Heart left ventricle (tissue), 13 donors: Measurements from ENCODE around the gene C1QA.

Experiments
- POLR2A ChIP-seq, 2 donors: fragments of 450-650 bp; IDR thresholded peaks; one replicate each; pipeline ENCODE4 v1.6.1; 2017; ENCODE audit warnings: antibody characterized with exemption in 2 of 2, mild to moderate bottlenecking in 2 of 2, moderate library complexity in 2 of 2
- TF ChIP-seq, protein P1 (sequence below), 12 donors: fragments of 200-600 bp; sonication (generic) in 4 of 12; IDR thresholded peaks; one replicate each; pipeline versions ENCODE4 v1.5.0 to v1.8.0; 2018 to 2022; ENCODE audit warnings: antibody characterized with exemption in 12 of 12, mild to moderate bottlenecking in 5 of 12
- donor health status: ischemic (EF 13 %, LVEDD 7.1; RV severe dilation, severe dysfunction).
- donor health status: DM: no; HTN: yes; CAD: no.
- donor health status: DM: no; HTN: no; CAD: no.
- donor health status: ischemic (EF 25% LVEDD 6.9; RV normal size, moderate dysfunction).
- donor health status: ischemic (EF 25% LVEDD 5.7; RV mildly dilated, moderate dysfunction).
- donor health status: ischemic (EF 35%, LVEDD 5.7; RV mildly dilated, moderate dysfunction).
- donor health status: nonischemic (EF 11% LVEDD 7.7; RV severe dilation, severe dysfunction).
- donor health status: DM: yes; HTN: yes; CAD: no.
- donor health status: PGD.
- donor health status: ischemic (EF 29% LVEDD 5.4; RV normal size, mild dysfunction).
- donor health status: nonischemic (EF 23%, LVEDD 6.1; RV moderate dilation, normal function).

DNA sequence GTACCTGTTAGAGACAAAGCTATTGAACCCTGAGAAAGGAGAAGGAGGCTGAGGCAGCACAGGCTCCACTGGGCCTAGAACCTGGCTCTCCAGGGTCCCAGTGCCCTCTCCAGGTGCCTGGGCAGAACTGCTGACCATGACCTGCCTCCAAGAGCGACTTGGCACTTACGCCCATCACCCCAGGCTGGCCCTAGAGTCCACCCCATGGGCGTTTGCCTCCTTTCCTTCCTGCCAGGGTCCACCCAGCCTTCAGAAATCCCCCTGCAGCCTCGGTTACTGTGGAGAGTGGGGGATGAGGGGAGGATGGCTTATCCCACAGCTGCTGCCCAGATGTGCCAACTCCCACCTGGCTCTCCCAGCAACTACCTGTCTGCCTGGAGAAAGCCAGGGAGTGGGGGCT lies 14.7 kb upstream of the C1QA start:
- TF ChIP-seq, protein P1, sequence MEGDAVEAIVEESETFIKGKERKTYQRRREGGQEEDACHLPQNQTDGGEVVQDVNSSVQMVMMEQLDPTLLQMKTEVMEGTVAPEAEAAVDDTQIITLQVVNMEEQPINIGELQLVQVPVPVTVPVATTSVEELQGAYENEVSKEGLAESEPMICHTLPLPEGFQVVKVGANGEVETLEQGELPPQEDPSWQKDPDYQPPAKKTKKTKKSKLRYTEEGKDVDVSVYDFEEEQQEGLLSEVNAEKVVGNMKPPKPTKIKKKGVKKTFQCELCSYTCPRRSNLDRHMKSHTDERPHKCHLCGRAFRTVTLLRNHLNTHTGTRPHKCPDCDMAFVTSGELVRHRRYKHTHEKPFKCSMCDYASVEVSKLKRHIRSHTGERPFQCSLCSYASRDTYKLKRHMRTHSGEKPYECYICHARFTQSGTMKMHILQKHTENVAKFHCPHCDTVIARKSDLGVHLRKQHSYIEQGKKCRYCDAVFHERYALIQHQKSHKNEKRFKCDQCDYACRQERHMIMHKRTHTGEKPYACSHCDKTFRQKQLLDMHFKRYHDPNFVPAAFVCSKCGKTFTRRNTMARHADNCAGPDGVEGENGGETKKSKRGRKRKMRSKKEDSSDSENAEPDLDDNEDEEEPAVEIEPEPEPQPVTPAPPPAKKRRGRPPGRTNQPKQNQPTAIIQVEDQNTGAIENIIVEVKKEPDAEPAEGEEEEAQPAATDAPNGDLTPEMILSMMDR (IDR thresholded peaks at IDR 0.05): no peak
- no peak for TF ChIP-seq POLR2A (IDR thresholded peaks at IDR 0.05)
